K562 (cell line): ENCODE data around the gene PHLDB1. TPM values are rescaled to one million over a fixed set of nuclear protein-coding genes. Genes with fewer than 3 reads are reported as not detected.

ENCODE experiments used
- ATAC-seq: fragments of 200-7000 bp; cut with Tn5 transposase; 3 replicates; pipeline ENCODE4 v1.9.1; 2020; ENCODE audit warnings: moderate library complexity
- BruUV-seq: library from RNA; stranded (reverse); fragments of 400-500 nt; replicated peaks from 2 replicates; lab custom pipeline; 2021; lab: Mats Ljungman, UMichigan
- CTCF ChIA-PET: fragments of 300-600 bp; formaldehyde crosslinking; extraction: SDS; loops from one replicate; lab custom pipeline; 2021; ENCODE audit warnings: low intra/inter-chr PET ratio; lab: Yijun Ruan, JAX
- POLR2A ChIA-PET: fragments of 300-600, 350-650 bp; sonication (Branson Sonifier 250); formaldehyde crosslinking; extraction: SDS; loops from one replicate; lab custom pipeline; 2021; ENCODE audit warnings: antibody characterized with exemption, inconsistent platforms; lab: Yijun Ruan, JAX
- DNase-seq, 4 experiments: peaks; one replicate each; pipeline versions ENCODE4 v3.0.0 to v3.0.0-alpha.2; 2011 to 2018; ENCODE audit warnings: low spot score in 3 of 4, mixed read lengths in 3 of 4; ENCODE audit errors: extremely low read depth in 1 of 4
- FAIRE-seq: peaks from 2 replicates; lab custom pipeline; 2011; peaks lifted over from hg19 to GRCh38; lab: Jason Lieb, UNC
- H2AFZ ChIP-seq: 2 replicates; pipeline ENCODE4 v1.6.0; 2011; ENCODE audit warnings: low read depth, low read length, control low read depth, inconsistent platforms
- H3K27ac ChIP-seq: fragments of 200-600 bp; 3 replicates; pipeline ENCODE4 v1.8.0; 2011; ENCODE audit warnings: low read depth, mild to moderate bottlenecking, control low read depth, inconsistent platforms, low read length, moderate library complexity, mixed read lengths; ENCODE audit errors: extremely low read depth
- H3K27me3 ChIP-seq, 2 experiments: fragments of 300-600 bp in 1 of 2; 2 replicates in 1 of 2; 3 replicates in 1 of 2; pipeline versions ENCODE4 v1.6.0 to v1.8.0; 2011; ENCODE audit warnings: inconsistent platforms in 2 of 2, low read length in 2 of 2, mild to moderate bottlenecking in 1 of 2, mixed read lengths in 1 of 2, moderate library complexity in 1 of 2; ENCODE audit not compliant: control insufficient read depth in 2 of 2, insufficient read depth in 2 of 2
- H3K36me3 ChIP-seq: fragments of 300-600 bp; 3 replicates; pipeline ENCODE4 v1.8.0; 2011; ENCODE audit warnings: mild to moderate bottlenecking, low read length, inconsistent platforms; ENCODE audit not compliant: control insufficient read depth, insufficient read depth
- H3K4me1 ChIP-seq, 2 experiments: fragments of 200-600 bp in 1 of 2; replicated peaks in 1 of 2; 2 replicates in 1 of 2; 3 replicates in 1 of 2; pipeline versions ENCODE4 v1.5.1 to v1.8.0; 2011; ENCODE audit warnings: inconsistent platforms in 2 of 2, low read length in 2 of 2, mild to moderate bottlenecking in 1 of 2, mixed read lengths in 1 of 2, moderate library complexity in 1 of 2; ENCODE audit not compliant: control insufficient read depth in 2 of 2, insufficient read depth in 2 of 2
- H3K4me2 ChIP-seq: 2 replicates; pipeline ENCODE4 v1.6.1; 2011; ENCODE audit warnings: low read length, control low read depth, inconsistent platforms, mixed read lengths; ENCODE audit not compliant: insufficient read depth
- H3K4me3 ChIP-seq: fragments of 200-600 bp; sonication (generic), shearing (Covaris generic); 2 replicates; pipeline ENCODE4 v1.5.1; 2016; ENCODE audit warnings: control low read depth, inconsistent platforms
- H3K79me2 ChIP-seq: fragments of 200-600 bp; 3 replicates; pipeline ENCODE4 v1.8.0; 2011; ENCODE audit warnings: low read length, inconsistent platforms; ENCODE audit not compliant: control insufficient read depth, insufficient read depth
- H3K9ac ChIP-seq, 2 experiments: 2 replicates each; pipeline versions ENCODE4 v1.6.0 to v1.6.1; 2011; ENCODE audit warnings: low read depth in 2 of 2, low read length in 2 of 2, control low read depth in 1 of 2, inconsistent platforms in 1 of 2, mild to moderate bottlenecking in 1 of 2, mixed read lengths in 1 of 2; ENCODE audit not compliant: insufficient read depth in 1 of 2
- H3K9me1 ChIP-seq: one replicate; pipeline ENCODE4 v1.6.0; 2011; ENCODE audit warnings: inconsistent platforms, mild to moderate bottlenecking, low read length, moderate library complexity; ENCODE audit not compliant: control insufficient read depth, insufficient read depth
- H3K9me3 ChIP-seq: replicated peaks from 2 replicates; pipeline ENCODE4 v1.5.1; 2011; ENCODE audit warnings: low read depth, low read length, inconsistent platforms; ENCODE audit not compliant: control insufficient read depth, insufficient read depth
- H4K20me1 ChIP-seq: replicated peaks from 2 replicates; pipeline ENCODE4 v1.6.1; 2011; ENCODE audit warnings: low read length, inconsistent platforms, mixed read lengths; ENCODE audit not compliant: control insufficient read depth, insufficient read depth
- BCOR ChIP-seq: fragments of 450-650 bp; IDR thresholded peaks from 2 replicates; pipeline ENCODE4 v1.6.1; 2016
- EP400 ChIP-seq: fragments of 450-650 bp; IDR thresholded peaks from 2 replicates; pipeline ENCODE4 v1.6.1; 2017; ENCODE audit warnings: antibody characterized with exemption, mild to moderate bottlenecking, moderate library complexity
- FOXJ2 ChIP-seq: fragments of 200-800 bp; sonication (Bioruptor generic); IDR thresholded peaks from 2 replicates; pipeline ENCODE4 v1.6.1; 2016; ENCODE audit warnings: missing genetic modification characterization, missing compliant biosample characterization
- RBM22 ChIP-seq: fragments of 200-400 bp; formaldehyde crosslinking; IDR thresholded peaks from 2 replicates; pipeline ENCODE4 v1.6.1; 2018; ENCODE audit warnings: low read length, low read depth; ENCODE audit not compliant: poor library complexity, severe bottlenecking
- RREB1 ChIP-seq: fragments of 250-450 bp; sonication (Bioruptor Pico); IDR thresholded peaks from 2 replicates; pipeline ENCODE4 v1.4.0; 2020
- SOX6 ChIP-seq: fragments of 450-650 bp; IDR thresholded peaks from 2 replicates; pipeline ENCODE4 v1.6.1; 2014; ENCODE audit warnings: mild to moderate bottlenecking
- TBP ChIP-seq: optimal IDR thresholded peaks from 2 replicates; pipeline ENCODE3; 2011; ENCODE audit warnings: low read depth, low read length, improper control_type of control experiment
- USF1 ChIP-seq: sonication (generic); formaldehyde crosslinking; IDR thresholded peaks from 2 replicates; pipeline ENCODE4 v1.9.0; 2022; ENCODE audit warnings: mild to moderate bottlenecking, missing genetic modification reagents
- YY1 ChIP-seq, 3 experiments: IDR thresholded peaks; 2 replicates each; pipeline ENCODE4 v1.6.1; 2011; ENCODE audit warnings: low read length in 2 of 3, mild to moderate bottlenecking in 2 of 3, moderate library complexity in 2 of 3, borderline replicate concordance in 1 of 3, control low read depth in 1 of 3, low read depth in 1 of 3; ENCODE audit not compliant: insufficient read depth in 3 of 3, insufficient replicate concordance in 2 of 3, control insufficient read depth in 1 of 3, insufficient read length in 1 of 3; ENCODE audit errors: extremely low read depth in 1 of 3
- ZBED1 ChIP-seq: IDR thresholded peaks from 2 replicates; pipeline ENCODE4 v1.6.1; 2014
- ZNF175 ChIP-seq: fragments of 200-800 bp; sonication (Bioruptor generic); IDR thresholded peaks from 2 replicates; pipeline ENCODE4 v1.6.1; 2016; ENCODE audit warnings: low read depth, mild to moderate bottlenecking, missing genetic modification characterization, missing compliant biosample characterization
- ZNF23 ChIP-seq: fragments of 250-450 bp; sonication (Bioruptor Pico); IDR thresholded peaks from 2 replicates; pipeline ENCODE4 v1.4.0; 2020; ENCODE audit warnings: mild to moderate bottlenecking
- ZNF780A ChIP-seq: fragments of 250-450 bp; sonication (Bioruptor Pico); IDR thresholded peaks from 2 replicates; pipeline ENCODE4 v1.5.0; 2021; ENCODE audit warnings: mild to moderate bottlenecking
- WGBS: fragments of 100-300 bp; shearing (Covaris generic); methylation state at CpG from one replicate; pipeline ENCODE4 v1.1.6; 2016; ENCODE audit warnings: low coverage, mixed read lengths; ENCODE audit not compliant: insufficient coverage; ENCODE audit errors: missing lambda C conversion rate; 5-methylcytosine and 5-hydroxymethylcytosine counted together
- in situ Hi-C: fragments of 300-500 bp; cut with MboI; formaldehyde crosslinking; loops from 4 replicates; pipeline ENCODE4 v1.15.0; 2018; ENCODE audit warnings: inconsistent platforms, mixed read lengths
- intact Hi-C: fragments of 100-400 bp; cut with micrococcal nuclease; formaldehyde crosslinking; loops from 2 replicates; pipeline ENCODE4 v1.14.2; 2022
- polyA plus RNA-seq, 8 experiments: library from polyadenylated mRNA; depleted of rRNA in 4 of 8; stranded (reverse) in 5 of 8; unstranded in 3 of 8; fragments of >200 nt; fragmentation: Nextera tagmentation in 2 of 8; fragmentation: Illumina TruSeq in 1 of 8; extraction: Ambion mirVana in 2 of 8; extraction: Trizol in 1 of 8; gene quantifications; 2 replicates each; pipeline versions ENCODE4 v1.2.1 to v1.2.3, GENCODE V29; 2011 to 2014; ENCODE audit warnings: inconsistent platforms in 1 of 8, missing spikeins in 1 of 8
- total RNA-seq, 7 experiments: library from RNA; depleted of rRNA in 6 of 7; stranded (reverse); fragments of >200 nt in 6 of 7; fragmentation: Illumina TruSeq in 2 of 7; extraction: Trizol in 2 of 7; gene quantifications; 2 replicates each; pipeline versions ENCODE4 v1.2.1 to v1.2.3, GENCODE V29; 2011 to 2021; ENCODE audit warnings: low replicate concordance in 1 of 7

Gene PHLDB1
- total and polyA plus RNA-seq, 9 of the 15 experiments (the other 6 are each of a cell fraction or from before 2014, with no cell fraction given) = 2.0 to 28.7 (median 16.2) TPM

- ChIA-PET CTCF (no interaction called here), POLR2A (interaction anchor here (0.6 to 2.3 kb wide), 8 partner anchors 9 to 443 kb away, joined by 3 to 9 read pairs (median 4); partner anchors contain the start of gene TMEM25)
- in situ Hi-C loops = no loop called here
- BruUV-seq = no TSS peak
- peak within 1 kb of the TSS; percentile 94 for H3K27ac ChIP-seq
- ATAC-seq (peak; percentile 89), DNase-seq (peak; percentile 86 to 89 (median 88)), FAIRE-seq (no peak)
- no peaks in the 10 kb centered on the region for H3K27me3 ChIP-seq
- H3K9me3 ChIP-seq = no peaks in the 10 kb centered on the region
- 2% methylated on average over 51 of the region's 55 CpGs for WGBS
- peak within 1 kb of the TSS; percentile 95 for H2AFZ ChIP-seq
- peaks cover 17% of the 10 kb centered on the region for H3K36me3 ChIP-seq
- peaks cover 50% of the 10 kb centered on the region for H3K79me2 ChIP-seq
- peak within 1 kb of the TSS; percentile 92 for H3K4me2 ChIP-seq
- H3K9ac ChIP-seq = peak within 1 kb of the TSS; percentile 97 to 99
- H3K4me1 ChIP-seq = peaks cover 4 to 10% of the 10 kb centered on the region in 2 experiments
- intact Hi-C loops = loop anchor here (2.0 kb wide), 1 partner anchor 32 kb away; no protein-coding TSS in a partner anchor
- no peaks in the 10 kb centered on the region for H3K9me1 ChIP-seq
- peaks cover 19% of the 10 kb centered on the region; the same call in 1 of the 2 replicates for H4K20me1 ChIP-seq
- H3K4me3 ChIP-seq = peak within 1 kb of the TSS; percentile 80
- no peak for TF ChIP-seq ZNF23 (CRISPR knock-in tag)
- no peak for TF ChIP-seq BCOR
- peak; percentile 58 for TF ChIP-seq TBP
- TF ChIP-seq RREB1 (CRISPR knock-in tag) = no peak
- TF ChIP-seq ZNF780A (CRISPR knock-in tag) = no peak
- peak; percentile 75 for TF ChIP-seq RBM22
- TF ChIP-seq FOXJ2 (tag) = no peak
- 0 out of 2 replicates have a peak, but pooled peaks have one; percentile 18 for TF ChIP-seq SOX6
- peak; percentile 96 for TF ChIP-seq EP400
- TF ChIP-seq USF1 (CRISPR knock-in tag) = peak; percentile 46; the same call in 1 of the 2 replicates
- no peak for TF ChIP-seq ZBED1
- TF ChIP-seq YY1 (IDR thresholded peaks at IDR 0.05; ENCODE audit: borderline replicate concordance in 1 of 3, control insufficient read depth in 1 of 3, extremely low read depth in 1 of 3, insufficient read depth in 3 of 3, insufficient read length in 1 of 3, insufficient replicate concordance in 2 of 3, low read depth in 1 of 3, low read length in 2 of 3) = peak; percentile 73 to 95 (median 89)
- TF ChIP-seq ZNF175 (CRISPR knock-in tag) = 0 out of 2 replicates have a peak, but pooled peaks have one; percentile 26
Measured at GRCh38 chr11:118572061-118572980, 35.1 kb upstream of the PHLDB1 start, which contains the start of gene ARCN1. Gene ARCN1, plus strand, starts transcription at chr11:118572409. Its CDS starts 139 bp downstream, at chr11:118572548.
